Keratinocyte (primary cell): ENCODE data around the gene LRRC7. TPM values are rescaled to one million over a fixed set of nuclear protein-coding genes. Genes with fewer than 3 reads are reported as not detected.

ENCODE experiments used
- DNase-seq: peaks from one replicate; pipeline ENCODE4 v3.0.0-alpha.2; 2011; ENCODE audit warnings: low read depth, missing footprints, low spot score
- FAIRE-seq: peaks from 2 replicates; lab custom pipeline; 2011; peaks lifted over from hg19 to GRCh38; lab: Jason Lieb, UNC
- H2AFZ ChIP-seq: 2 replicates; pipeline ENCODE4 v1.6.0; 2012; ENCODE audit warnings: low read length, control low read depth, inconsistent platforms; ENCODE audit not compliant: control insufficient read depth
- H3K27ac ChIP-seq: 2 replicates; pipeline ENCODE4 v1.5.1; 2011; ENCODE audit warnings: low read length; ENCODE audit not compliant: control insufficient read depth, insufficient read depth
- H3K27me3 ChIP-seq: 3 replicates; pipeline ENCODE4 v1.6.0; 2011; ENCODE audit warnings: low read length; ENCODE audit not compliant: control insufficient read depth, insufficient read depth; ENCODE audit errors: extremely low read depth
- H3K36me3 ChIP-seq, 2 experiments: 2 replicates in 1 of 2; 3 replicates in 1 of 2; pipeline ENCODE4 v1.5.1; 2011; ENCODE audit warnings: low read length in 2 of 2, mild to moderate bottlenecking in 1 of 2; ENCODE audit not compliant: control insufficient read depth in 2 of 2, insufficient read depth in 2 of 2; ENCODE audit errors: extremely low read depth in 1 of 2
- H3K4me1 ChIP-seq: 3 replicates; pipeline ENCODE4 v1.5.1; 2011; ENCODE audit warnings: low read length; ENCODE audit not compliant: control insufficient read depth, insufficient read depth; ENCODE audit errors: extremely low read depth
- H3K4me2 ChIP-seq: 3 replicates; pipeline ENCODE4 v1.6.0; 2011; ENCODE audit warnings: low read depth, low read length; ENCODE audit not compliant: control insufficient read depth, insufficient read depth; ENCODE audit errors: extremely low read depth
- H3K4me3 ChIP-seq, 3 experiments: fragments of 200-600 bp in 1 of 3; sonication (generic) in 1 of 3; 2 replicates in 2 of 3; 3 replicates in 1 of 3; pipeline ENCODE4 v1.5.1; 2011 to 2016; ENCODE audit warnings: low read length in 3 of 3, mild to moderate bottlenecking in 3 of 3, control low read depth in 2 of 3, inconsistent platforms in 1 of 3, low read depth in 1 of 3, mixed read lengths in 1 of 3, mixed run types in 1 of 3, moderate library complexity in 1 of 3; ENCODE audit not compliant: control insufficient read depth in 2 of 3, insufficient read depth in 2 of 3; ENCODE audit errors: extremely low read depth in 1 of 3
- H3K79me2 ChIP-seq: 2 replicates; pipeline ENCODE4 v1.6.0; 2012; ENCODE audit warnings: low read length; ENCODE audit not compliant: control insufficient read depth, insufficient read depth
- H3K9ac ChIP-seq: 3 replicates; pipeline ENCODE4 v1.6.0; 2011; ENCODE audit warnings: low read length; ENCODE audit not compliant: control insufficient read depth, insufficient read depth; ENCODE audit errors: extremely low read depth
- H3K9me1 ChIP-seq: 3 replicates; pipeline ENCODE4 v1.6.0; 2011; ENCODE audit warnings: low read length; ENCODE audit not compliant: control insufficient read depth, insufficient read depth; ENCODE audit errors: extremely low read depth
- H3K9me3 ChIP-seq: 2 replicates; pipeline ENCODE4 v1.5.1; 2012; ENCODE audit warnings: low read depth, low read length; ENCODE audit not compliant: control insufficient read depth
- H4K20me1 ChIP-seq: 3 replicates; pipeline ENCODE4 v1.6.0; 2011; ENCODE audit warnings: low read length; ENCODE audit not compliant: control insufficient read depth, insufficient read depth; ENCODE audit errors: extremely low read depth
- CTCF ChIP-seq, 3 experiments: IDR thresholded peaks in 1 of 3; conservative IDR thresholded peaks in 1 of 3; optimal IDR thresholded peaks in 1 of 3; 2 replicates in 2 of 3; 3 replicates in 1 of 3; pipeline versions ENCODE3 to v1.5.1; 2011; ENCODE audit warnings: low read length in 3 of 3, mild to moderate bottlenecking in 3 of 3, moderate library complexity in 2 of 3, control low read depth in 1 of 3, inconsistent platforms in 1 of 3; ENCODE audit not compliant: insufficient read depth in 2 of 3; ENCODE audit errors: extremely low read depth in 1 of 3
- EZH2 ChIP-seq: IDR thresholded peaks from one replicate; pipeline ENCODE4 v1.6.1; 2012; ENCODE audit warnings: inconsistent platforms, mild to moderate bottlenecking, low read length, moderate library complexity
- dilution Hi-C: fragments of 300-500 bp; cut with MboI; formaldehyde crosslinking; loops from one replicate; pipeline ENCODE4 v1.7.0; 2020; ENCODE audit warnings: low sequenced_read_pairs; ENCODE audit not compliant: extremely low pct_ligation_motif_present
- polyA plus RNA-seq, 5 experiments: library from polyadenylated mRNA; depleted of rRNA in 3 of 5; stranded (reverse) in 3 of 5; stranded (forward) in 1 of 5; unstranded in 1 of 5; fragments of >200 nt; gene quantifications; 1 replicate in 1 of 5; 2 replicates in 3 of 5; 3 replicates in 1 of 5; pipeline versions ENCODE4 v1.2.1 to v1.2.3, GENCODE V29; 2011 to 2012; ENCODE audit warnings: missing spikeins in 2 of 5, low read depth in 1 of 5, low replicate concordance in 1 of 5

The LRRC7 gene
- polyA plus RNA-seq, 1 donor (not counting 4 experiments of a cell fraction or from before 2014, with no cell fraction given) = 0.28 TPM

- Histone ChIP-seq H3K9ac (no peak overlapping the region), H3K9me1 (no peaks in the 10 kb centered on the region), H3K4me3 (no peak overlapping the region), H2AFZ (no peak overlapping the region), H3K27me3 (no peaks in the 10 kb centered on the region), H3K79me2 (no peaks in the 10 kb centered on the region), H3K4me1 (peaks cover 5% of the 10 kb centered on the region), H3K4me2 (no peak overlapping the region), H4K20me1 (no peaks in the 10 kb centered on the region), H3K36me3 (no peaks in the 10 kb centered on the region), H3K9me3 (no peaks in the 10 kb centered on the region), H3K27ac (no peak overlapping the region)
- TF ChIP-seq CTCF (optimal IDR thresholded peaks at IDR 0.05 in 1 of 3, IDR thresholded peaks at IDR 0.05 in 1 of 3, conservative IDR thresholded peaks at IDR 0.05 in 1 of 3; ENCODE audit: extremely low read depth in 1 of 3, insufficient read depth in 2 of 3, low read length in 3 of 3) (no peak), EZH2 (no peak)
- dilution Hi-C loops = no loop called here
- DNase-seq (no peak), FAIRE-seq (no peak)
These were observed 208.8 kb downstream of the LRRC7 start for GRCh38 chr1:69776555-69776954.

GRCh38 chr1:69777423-69777822 is 209.7 kb downstream of the LRRC7 start:
- dilution Hi-C loops = no loop called here
- no peaks in the 10 kb centered on the region for H4K20me1 ChIP-seq
- H3K9me3 ChIP-seq = no peaks in the 10 kb centered on the region
- H3K9ac ChIP-seq = no peak overlapping the region
- peaks cover 5% of the 10 kb centered on the region for H3K4me1 ChIP-seq
- TF ChIP-seq CTCF (optimal IDR thresholded peaks at IDR 0.05 in 1 of 3, IDR thresholded peaks at IDR 0.05 in 1 of 3, conservative IDR thresholded peaks at IDR 0.05 in 1 of 3; ENCODE audit: extremely low read depth in 1 of 3, insufficient read depth in 2 of 3, low read length in 3 of 3) = no peak
- no peak for TF ChIP-seq EZH2
- H3K79me2 ChIP-seq = no peaks in the 10 kb centered on the region
- no peak overlapping the region for H3K4me3 ChIP-seq
- H3K4me2 ChIP-seq = no peak overlapping the region
- peak overlapping the region; percentile 30 for H2AFZ ChIP-seq
- FAIRE-seq = no peak
- no peaks in the 10 kb centered on the region for H3K9me1 ChIP-seq
- DNase-seq = no peak
- H3K27ac ChIP-seq = no peak overlapping the region
- H3K27me3 ChIP-seq = no peaks in the 10 kb centered on the region
- H3K36me3 ChIP-seq = no peaks in the 10 kb centered on the region
